ENCODE results near the gene TMEM201. TPM values are rescaled to one million over a fixed set of nuclear protein-coding genes. Genes with fewer than 3 reads are reported as not detected.

TMEM201 gene
- total and polyA plus RNA-seq, 12 donors = 10.7 to 26.0 (median 18.2) TPM

DNA sequence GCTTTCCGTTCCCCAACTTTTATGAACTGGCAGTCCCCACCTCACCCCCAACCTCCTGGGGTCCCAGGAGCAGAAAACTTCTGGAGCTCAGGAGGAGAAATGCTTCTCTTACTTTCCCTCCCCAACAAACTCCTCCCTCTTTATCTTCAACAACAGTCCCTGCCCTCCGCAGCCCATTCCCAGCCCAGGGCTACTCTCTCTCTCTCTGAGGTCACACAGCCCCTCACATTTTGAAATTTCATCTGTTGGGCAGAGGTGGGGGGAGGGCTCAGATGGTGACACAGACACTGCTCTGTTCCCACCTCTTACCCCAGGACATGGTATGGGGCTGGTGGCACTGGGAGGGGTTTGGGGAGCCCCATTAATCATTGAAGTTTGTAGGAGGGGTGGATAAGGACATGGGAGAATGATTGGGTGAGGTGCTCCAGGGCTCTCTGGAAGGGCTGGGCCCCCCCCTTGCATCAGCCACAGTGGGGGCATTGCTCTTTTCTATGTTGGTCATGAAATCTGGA lies 68.9 kb downstream of the TMEM201 start:
- H3K27me3 ChIP-seq = peaks cover 0 to 28% (median 11%) of the 10 kb centered on the region in 7 donors
- peaks cover 0 to 12% (median 0%) of the 10 kb centered on the region in 9 donors for H3K36me3 ChIP-seq
- no peak overlapping the region for H3K4me3 ChIP-seq
- no peak for ATAC-seq
- no peak overlapping the region for H3K27ac ChIP-seq
- 35 to 52% methylated on average over 2 of the region's 2 CpGs for WGBS, 2 donors
- DNase-seq = no peak
- peaks cover 0 to 62% (median 4%) of the 10 kb centered on the region in 9 donors for H3K4me1 ChIP-seq
- TF ChIP-seq, protein P1, sequence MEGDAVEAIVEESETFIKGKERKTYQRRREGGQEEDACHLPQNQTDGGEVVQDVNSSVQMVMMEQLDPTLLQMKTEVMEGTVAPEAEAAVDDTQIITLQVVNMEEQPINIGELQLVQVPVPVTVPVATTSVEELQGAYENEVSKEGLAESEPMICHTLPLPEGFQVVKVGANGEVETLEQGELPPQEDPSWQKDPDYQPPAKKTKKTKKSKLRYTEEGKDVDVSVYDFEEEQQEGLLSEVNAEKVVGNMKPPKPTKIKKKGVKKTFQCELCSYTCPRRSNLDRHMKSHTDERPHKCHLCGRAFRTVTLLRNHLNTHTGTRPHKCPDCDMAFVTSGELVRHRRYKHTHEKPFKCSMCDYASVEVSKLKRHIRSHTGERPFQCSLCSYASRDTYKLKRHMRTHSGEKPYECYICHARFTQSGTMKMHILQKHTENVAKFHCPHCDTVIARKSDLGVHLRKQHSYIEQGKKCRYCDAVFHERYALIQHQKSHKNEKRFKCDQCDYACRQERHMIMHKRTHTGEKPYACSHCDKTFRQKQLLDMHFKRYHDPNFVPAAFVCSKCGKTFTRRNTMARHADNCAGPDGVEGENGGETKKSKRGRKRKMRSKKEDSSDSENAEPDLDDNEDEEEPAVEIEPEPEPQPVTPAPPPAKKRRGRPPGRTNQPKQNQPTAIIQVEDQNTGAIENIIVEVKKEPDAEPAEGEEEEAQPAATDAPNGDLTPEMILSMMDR (IDR thresholded peaks at IDR 0.05) = no peak
- intact Hi-C loops (cut with DNase I) = no loop called here
- H3K9me3 ChIP-seq = no peaks in the 10 kb centered on the region

- intact Hi-C loops (cut with DNase I) = no loop called here
- peaks cover 0 to 22% (median 6%) of the 10 kb centered on the region in 7 donors for H3K27me3 ChIP-seq
- peaks cover 0 to 12% (median 0%) of the 10 kb centered on the region in 9 donors for H3K36me3 ChIP-seq
- H3K4me3 ChIP-seq = no peak overlapping the region
- ATAC-seq = no peak
- 71 to 81% methylated on average over 4 of the region's 4 CpGs for WGBS, 2 donors
- H3K9me3 ChIP-seq = no peaks in the 10 kb centered on the region
- no peak overlapping the region for H3K27ac ChIP-seq
- DNase-seq = no peak
- H3K4me1 ChIP-seq = peaks cover 0 to 59% (median 0%) of the 10 kb centered on the region in 9 donors
- TF ChIP-seq, protein P1 (IDR thresholded peaks at IDR 0.05) = no peak
These were observed 69.5 kb downstream of the TMEM201 start for GRCh38 chr1:9658199-9658598.

GRCh38 chr1:9659328-9659727 lies 70.6 kb downstream of the TMEM201 start:
- H3K36me3 ChIP-seq = peaks cover 0 to 13% (median 0%) of the 10 kb centered on the region in 9 donors
- ATAC-seq (no peak), DNase-seq (no peak)
- 65 to 69% methylated on average over 5 of the region's 5 CpGs for WGBS, 2 donors
- intact Hi-C loops (cut with DNase I) = no loop called here
- TF ChIP-seq, protein P1 (IDR thresholded peaks at IDR 0.05) = no peak
- peaks cover 0 to 16% (median 3%) of the 10 kb centered on the region in 7 donors for H3K27me3 ChIP-seq
- H3K4me3 ChIP-seq = no peak overlapping the region
- no peak overlapping the region for H3K27ac ChIP-seq
- H3K4me1 ChIP-seq = peaks cover 0 to 51% (median 0%) of the 10 kb centered on the region in 9 donors
- H3K9me3 ChIP-seq = no peaks in the 10 kb centered on the region

- Histone ChIP-seq H3K36me3 (peaks cover 0 to 24% (median 0%) of the 10 kb centered on the region in 9 donors), H3K4me1 (peaks cover 0 to 22% (median 0%) of the 10 kb centered on the region in 9 donors), H3K4me3 (no peak overlapping the region), H3K27ac (no peak overlapping the region), H3K9me3 (no peaks in the 10 kb centered on the region), H3K27me3 (peaks cover 0 to 34% (median 10%) of the 10 kb centered on the region in 7 donors)
- TF ChIP-seq, protein P1 (IDR thresholded peaks at IDR 0.05) = no peak
- DNase-seq (no peak), ATAC-seq (no peak)
- 87 to 94% methylated on average over 6 of the region's 6 CpGs for WGBS, 2 donors
- intact Hi-C loops (cut with DNase I) = no loop called here
These were observed 74.5 kb downstream of the TMEM201 start for GRCh38 chr1:9663257-9663656.

Other genes starting within 250 kb of the TMEM201 start
- gene SLC25A33, start 49.4 kb upstream of the TMEM201 start, total RNA-seq = 1 to 10 TPM; 2.8 to 7.7 (median 5.4) TPM
- 1 to 10 TPM; 2.9 to 5.7 TPM for gene SLC25A33, start 49.4 kb upstream of the TMEM201 start, polyA plus RNA-seq
- 10 to 100 TPM in 1 of 10 donors, 1 to 10 TPM in 9; 1.9 to 12.1 (median 3.0) TPM for gene PIK3CD, start 62.8 kb downstream of the TMEM201 start, total RNA-seq
- gene PIK3CD, start 62.8 kb downstream of the TMEM201 start, polyA plus RNA-seq = 1 to 10 TPM; 1.0 to 2.7 TPM
- 10 to 100 TPM; 41.7 to 79.8 (median 64.2) TPM for gene CLSTN1, start 235.1 kb downstream of the TMEM201 start, total RNA-seq
- gene CLSTN1, start 235.1 kb downstream of the TMEM201 start, polyA plus RNA-seq = 10 to 100 TPM; 37.1 to 37.4 TPM